NB4 (cell line): Measurements from ENCODE around the gene SHC2.

Experiments
- TF ChIP-seq, protein P1 (sequence below): IDR thresholded peaks from 2 replicates; pipeline ENCODE4 v1.6.1; 2011; ENCODE audit warnings: low read depth, low read length
- TF ChIP-seq, protein P2 (sequence below): IDR thresholded peaks from one replicate; pipeline ENCODE4 v1.5.1; 2012; ENCODE audit warnings: low read depth, low read length

DNA sequence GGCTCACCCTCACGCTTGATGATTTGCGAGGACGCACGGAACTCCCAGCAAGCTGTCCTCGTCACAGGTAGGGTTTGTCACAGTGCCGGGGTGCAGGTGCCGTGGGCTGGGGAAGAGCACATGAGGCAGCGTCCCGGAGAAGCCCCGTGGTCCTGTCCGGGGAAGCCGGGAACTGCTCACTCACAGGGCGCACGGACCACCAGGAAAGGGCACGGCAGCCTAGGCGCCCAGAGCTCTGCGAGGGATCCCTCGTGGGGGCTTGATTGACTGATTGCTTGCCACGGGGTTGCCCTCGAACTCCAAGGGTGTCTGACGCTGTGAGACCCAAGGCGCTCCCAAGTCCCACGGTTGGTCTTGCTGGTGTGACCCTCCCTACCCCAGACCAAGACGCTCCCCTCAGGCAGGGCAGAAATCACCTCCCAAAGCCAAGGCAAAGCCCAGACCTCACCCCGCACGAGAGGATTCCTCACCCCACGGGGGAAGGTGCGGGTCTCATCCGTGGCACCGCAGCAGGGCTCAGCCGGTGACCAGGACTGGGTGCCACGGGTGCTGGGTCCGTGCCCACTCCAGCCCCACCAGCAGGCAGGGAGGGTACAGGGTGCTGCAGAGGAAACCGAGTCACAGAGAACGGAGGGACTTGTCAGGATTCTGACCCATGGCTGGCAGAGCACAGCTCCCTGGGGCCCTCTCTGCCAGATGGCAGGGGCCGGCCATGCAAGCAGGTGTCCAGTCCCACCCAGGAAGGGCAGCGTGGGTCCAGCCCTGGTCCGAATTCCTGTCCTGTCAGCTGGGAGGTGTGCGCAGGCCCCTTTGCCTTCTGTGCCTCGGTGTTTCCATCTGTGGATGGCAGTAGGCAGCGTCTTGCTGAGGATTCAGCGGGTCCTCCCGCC is 59.6 kb downstream of the SHC2 start:
- TF ChIP-seq, protein P1, sequence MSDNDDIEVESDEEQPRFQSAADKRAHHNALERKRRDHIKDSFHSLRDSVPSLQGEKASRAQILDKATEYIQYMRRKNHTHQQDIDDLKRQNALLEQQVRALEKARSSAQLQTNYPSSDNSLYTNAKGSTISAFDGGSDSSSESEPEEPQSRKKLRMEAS: no peak
- TF ChIP-seq, protein P2, sequence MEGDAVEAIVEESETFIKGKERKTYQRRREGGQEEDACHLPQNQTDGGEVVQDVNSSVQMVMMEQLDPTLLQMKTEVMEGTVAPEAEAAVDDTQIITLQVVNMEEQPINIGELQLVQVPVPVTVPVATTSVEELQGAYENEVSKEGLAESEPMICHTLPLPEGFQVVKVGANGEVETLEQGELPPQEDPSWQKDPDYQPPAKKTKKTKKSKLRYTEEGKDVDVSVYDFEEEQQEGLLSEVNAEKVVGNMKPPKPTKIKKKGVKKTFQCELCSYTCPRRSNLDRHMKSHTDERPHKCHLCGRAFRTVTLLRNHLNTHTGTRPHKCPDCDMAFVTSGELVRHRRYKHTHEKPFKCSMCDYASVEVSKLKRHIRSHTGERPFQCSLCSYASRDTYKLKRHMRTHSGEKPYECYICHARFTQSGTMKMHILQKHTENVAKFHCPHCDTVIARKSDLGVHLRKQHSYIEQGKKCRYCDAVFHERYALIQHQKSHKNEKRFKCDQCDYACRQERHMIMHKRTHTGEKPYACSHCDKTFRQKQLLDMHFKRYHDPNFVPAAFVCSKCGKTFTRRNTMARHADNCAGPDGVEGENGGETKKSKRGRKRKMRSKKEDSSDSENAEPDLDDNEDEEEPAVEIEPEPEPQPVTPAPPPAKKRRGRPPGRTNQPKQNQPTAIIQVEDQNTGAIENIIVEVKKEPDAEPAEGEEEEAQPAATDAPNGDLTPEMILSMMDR: no peak
